ENCODE results near the gene TIMELESS. TPM values are rescaled to one million over a fixed set of nuclear protein-coding genes. Genes with fewer than 3 reads are reported as not detected.

Gene TIMELESS
- total RNA-seq, 1 experiment from 2014 or later = 47.0 TPM

- ATAC-seq (no peak), DNase-seq (ENCODE audit: low read depth, low spot score) (no peak)
- H3K9me2 ChIP-seq (ENCODE audit: insufficient read depth) = no peaks in the 10 kb centered on the region
- no peak overlapping the region for H3K4me2 ChIP-seq (ENCODE audit: low read length)
- no peaks in the 10 kb centered on the region for H3K27me3 ChIP-seq (ENCODE audit: insufficient read depth, low read length)
- BruUV-seq (replicated peaks) = no TSS peak
- no peak overlapping the region for H2AFZ ChIP-seq (ENCODE audit: low read depth, low read length, poor library complexity, severe bottlenecking)
- H3K4me3 ChIP-seq (replicated peaks in 1 of 2; ENCODE audit: low read depth in 1 of 2, low read length in 2 of 2) = no peak overlapping the region
- POLR2A ChIA-PET = no interaction called here
- H3K9me3 ChIP-seq (ENCODE audit: control insufficient read depth in 1 of 2, insufficient read depth in 1 of 2, low read depth in 1 of 2, low read length in 2 of 2) = no peaks in the 10 kb centered on the region
- H3K79me2 ChIP-seq (ENCODE audit: insufficient read depth, low read length) = no peaks in the 10 kb centered on the region
- no peaks in the 10 kb centered on the region for H4K20me1 ChIP-seq (ENCODE audit: insufficient read depth)
- CTCF ChIA-PET = no interaction called here
- intact Hi-C loops (cut with micrococcal nuclease) = no loop called here
- H3K4me1 ChIP-seq (ENCODE audit: control insufficient read depth in 1 of 2, insufficient read depth in 2 of 2, low read length in 2 of 2) = no peaks in the 10 kb centered on the region
- H3K9ac ChIP-seq (ENCODE audit: low read length) = no peak overlapping the region
- TF ChIP-seq SIN3A (IDR thresholded peaks at IDR 0.05; ENCODE audit: low read depth) (no peak), ZFX (IDR thresholded peaks at IDR 0.05) (no peak), ELF1 (IDR thresholded peaks at IDR 0.05; ENCODE audit: borderline replicate concordance, low read depth) (no peak), CEBPB (IDR thresholded peaks at IDR 0.05; ENCODE audit: low read depth) (no peak), POLR2A (IDR thresholded peaks at IDR 0.05; ENCODE audit: borderline replicate concordance, extremely low read depth, insufficient read depth, insufficient read length) (no peak), FOSL1 (IDR thresholded peaks at IDR 0.05; ENCODE audit: low read depth) (no peak), ZNF274 (IDR thresholded peaks at IDR 0.05; ENCODE audit: low read depth, low read length) (no peak), EZH2 (IDR thresholded peaks at IDR 0.05) (no peak), EGR1 (IDR thresholded peaks at IDR 0.05; ENCODE audit: low read depth) (no peak), REST (IDR thresholded peaks at IDR 0.05; ENCODE audit: low read depth) (no peak), ZBTB33 (IDR thresholded peaks at IDR 0.05; ENCODE audit: extremely low read depth, insufficient replicate concordance, low read length) (no peak), MAX (IDR thresholded peaks at IDR 0.05) (no peak), JUND (IDR thresholded peaks at IDR 0.05) (no peak), SP1 (IDR thresholded peaks at IDR 0.05; ENCODE audit: low read depth) (no peak), CTCF (IDR thresholded peaks at IDR 0.05 in 2 of 3, conservative IDR thresholded peaks at IDR 0.05 in 1 of 3; ENCODE audit: borderline replicate concordance in 1 of 3, insufficient read depth in 1 of 3, low read depth in 2 of 3, low read length in 2 of 3) (no peak), ATF3 (IDR thresholded peaks at IDR 0.05) (no peak), CBX3 (IDR thresholded peaks at IDR 0.05; ENCODE audit: low read depth) (no peak)
- H3K27ac ChIP-seq (ENCODE audit: low read depth, low read length) = no peak overlapping the region
- RAD21 ChIA-PET (ENCODE audit: low non-redundant PET in 1 of 2, low total read pairs in 2 of 2, uncharacterized antibody in 2 of 2, unreplicated experiment in 2 of 2) = no interaction called here
- peaks cover 0 to 10% of the 10 kb centered on the region in 2 experiments; a peak in 1 of 4 replicates for H3K36me3 ChIP-seq (ENCODE audit: control insufficient read depth in 1 of 2, insufficient read depth in 2 of 2, low read length in 2 of 2)
These were observed 37.2 kb downstream of the TIMELESS start for GRCh38 chr12:56411781-56412639.

All from HCT116 (cell line).